Naive B cell (primary cell): Measurements from ENCODE around the gene RSPO3. TPM values are rescaled to one million over a fixed set of nuclear protein-coding genes. Genes with fewer than 3 reads are reported as not detected.

ENCODE experiments used
- ATAC-seq, 2 donors: fragments of 150-1000 bp; cut with Tn5 transposase; 2 replicates each; pipeline ENCODE4 v1.10.0; 2021; ENCODE audit warnings: low read depth in 2 of 2, mild to moderate bottlenecking in 2 of 2, moderate library complexity in 2 of 2
- DNase-seq: peaks from one replicate; pipeline ENCODE4 v3.0.0; 2022
- H3K27ac Mint-ChIP-seq, 6 donors: one replicate each; pipeline ENCODE4 v1.8.0; 2020 to 2022; ENCODE audit warnings: mild to moderate bottlenecking in 6 of 6, mixed read lengths in 6 of 6, moderate library complexity in 5 of 6, inconsistent platforms in 2 of 6
- H3K27me3 Mint-ChIP-seq, 3 donors: one replicate each; pipeline ENCODE4 v1.8.0; 2021 to 2022; ENCODE audit warnings: mixed read lengths in 3 of 3, mild to moderate bottlenecking in 1 of 3
- H3K36me3 Mint-ChIP-seq, 2 donors: one replicate each; pipeline ENCODE4 v1.8.0; 2020 to 2022; ENCODE audit warnings: mixed read lengths in 2 of 2, inconsistent platforms in 1 of 2, mild to moderate bottlenecking in 1 of 2
- H3K4me1 Mint-ChIP-seq, 3 donors: one replicate each; pipeline ENCODE4 v1.8.0; 2020 to 2022; ENCODE audit warnings: mixed read lengths in 3 of 3, inconsistent platforms in 1 of 3, mild to moderate bottlenecking in 1 of 3, moderate library complexity in 1 of 3
- H3K4me3 Mint-ChIP-seq, 8 donors: one replicate each; pipeline ENCODE4 v1.8.0; 2020 to 2022; ENCODE audit warnings: mild to moderate bottlenecking in 8 of 8, mixed read lengths in 8 of 8, moderate library complexity in 8 of 8, inconsistent platforms in 2 of 8
- H3K9me3 Mint-ChIP-seq, 7 donors: one replicate each; pipeline ENCODE4 v1.8.0; 2020 to 2022; ENCODE audit warnings: mixed read lengths in 7 of 7, mild to moderate bottlenecking in 5 of 7, inconsistent platforms in 2 of 7, moderate library complexity in 1 of 7
- polyA plus RNA-seq, 6 donors: library from polyadenylated mRNA; unstranded; fragments of 300-500 nt; fragmentation: Illumina TruSeq; gene quantifications; one replicate each; pipeline ENCODE4 v1.2.3, GENCODE V29; 2021; ENCODE audit warnings: low read depth in 6 of 6

Gene RSPO3
- polyA plus RNA-seq, 6 donors from 2014 or later = not detected

DNA sequence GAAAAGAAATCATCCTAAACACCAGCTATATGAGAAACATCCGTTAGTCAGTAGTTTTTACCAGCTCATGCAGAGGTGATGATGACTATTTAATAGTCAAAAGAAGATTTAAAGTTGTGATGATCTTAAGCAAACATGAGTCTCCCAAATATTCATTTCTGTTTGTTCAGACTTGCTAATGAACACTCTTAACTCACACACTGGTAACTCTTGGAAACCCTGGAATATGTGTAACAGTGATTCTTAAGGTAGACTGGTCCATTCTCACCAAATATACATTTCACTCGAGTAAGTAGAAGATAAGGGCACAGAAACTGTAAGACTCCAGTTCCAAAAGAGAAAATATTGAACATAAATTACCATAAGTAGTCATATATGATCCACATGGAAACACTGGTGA, 29.1 kb downstream of the RSPO3 start:
- Mint-ChIP-seq H3K9me3 (no peaks in the 10 kb centered on the region), H3K36me3 (no peaks in the 10 kb centered on the region), H3K27ac (no peak overlapping the region), H3K4me3 (no peak overlapping the region), H3K27me3 (peaks cover 12 to 16% (median 14%) of the 10 kb centered on the region in 3 donors), H3K4me1 (no peaks in the 10 kb centered on the region)
- ATAC-seq = no peak
- no peak for DNase-seq

DNA sequence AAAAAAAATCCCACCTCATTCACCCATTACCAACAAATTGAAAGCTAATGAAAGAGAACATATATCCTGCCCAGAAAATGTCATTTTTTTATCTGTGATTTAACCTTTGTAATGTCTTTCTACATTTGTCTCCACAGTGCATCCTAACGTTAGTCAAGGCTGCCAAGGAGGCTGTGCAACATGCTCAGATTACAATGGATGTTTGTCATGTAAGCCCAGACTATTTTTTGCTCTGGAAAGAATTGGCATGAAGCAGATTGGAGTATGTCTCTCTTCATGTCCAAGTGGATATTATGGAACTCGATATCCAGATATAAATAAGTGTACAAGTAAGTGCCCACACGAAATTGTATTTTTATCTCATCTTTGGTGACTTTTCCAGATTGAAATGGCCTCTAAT, 30.0 kb downstream of the RSPO3 start:
- Mint-ChIP-seq H3K9me3 (no peaks in the 10 kb centered on the region), H3K4me1 (no peaks in the 10 kb centered on the region), H3K27me3 (peaks cover 12 to 21% (median 14%) of the 10 kb centered on the region in 3 donors), H3K27ac (no peak overlapping the region), H3K36me3 (no peaks in the 10 kb centered on the region), H3K4me3 (no peak overlapping the region)
- ATAC-seq (no peak), DNase-seq (no peak)

DNA sequence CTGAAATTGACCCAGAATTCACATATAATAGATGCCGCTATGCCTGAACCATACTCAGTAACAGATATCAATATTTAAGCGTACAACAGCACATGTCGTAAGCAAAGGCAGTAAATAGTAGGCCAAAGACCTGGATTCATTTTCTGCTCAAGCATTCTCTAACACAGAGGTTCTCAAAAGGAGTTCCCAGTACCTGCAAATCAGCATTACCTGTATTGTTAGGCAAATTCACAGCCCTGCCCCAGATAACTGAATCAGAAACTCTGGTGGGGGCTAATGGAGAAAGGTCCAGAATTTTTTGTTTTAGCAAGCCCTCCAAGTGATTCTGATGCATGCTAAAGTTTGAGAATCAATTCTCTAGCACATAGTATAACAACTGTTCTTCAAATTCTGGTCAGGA, 36.0 kb downstream of the RSPO3 start:
- Mint-ChIP-seq H3K27ac (no peak overlapping the region), H3K36me3 (no peaks in the 10 kb centered on the region), H3K27me3 (peaks cover 0 to 16% (median under 1%) of the 10 kb centered on the region in 3 donors), H3K4me3 (no peak overlapping the region), H3K4me1 (no peaks in the 10 kb centered on the region), H3K9me3 (no peaks in the 10 kb centered on the region)
- DNase-seq (no peak), ATAC-seq (no peak)

DNA sequence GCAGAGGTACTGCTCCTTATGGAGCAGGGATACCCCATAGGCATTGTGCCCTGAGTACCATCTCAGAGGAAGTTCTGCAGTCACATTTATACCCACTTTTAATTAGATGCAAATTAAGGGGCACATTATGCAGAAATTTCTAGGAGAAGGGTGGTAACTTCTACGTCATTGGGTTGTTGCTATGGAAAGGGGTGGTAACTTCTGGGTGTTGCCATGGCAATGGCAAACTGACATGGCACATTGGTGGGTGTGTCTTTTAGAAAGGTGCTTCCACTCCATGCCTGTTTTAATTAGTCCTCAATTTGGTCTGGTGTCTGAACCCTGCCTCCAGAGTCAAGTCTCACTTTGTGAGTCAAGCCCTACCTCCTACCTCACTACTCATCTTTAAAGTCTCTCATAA, 42.0 kb downstream of the RSPO3 start:
- Mint-ChIP-seq H3K36me3 (no peaks in the 10 kb centered on the region), H3K4me1 (no peaks in the 10 kb centered on the region), H3K9me3 (no peaks in the 10 kb centered on the region), H3K4me3 (no peak overlapping the region), H3K27me3 (peaks cover 7 to 16% (median 10%) of the 10 kb centered on the region in 3 donors), H3K27ac (no peak overlapping the region)
- DNase-seq (no peak), ATAC-seq (no peak)

DNA sequence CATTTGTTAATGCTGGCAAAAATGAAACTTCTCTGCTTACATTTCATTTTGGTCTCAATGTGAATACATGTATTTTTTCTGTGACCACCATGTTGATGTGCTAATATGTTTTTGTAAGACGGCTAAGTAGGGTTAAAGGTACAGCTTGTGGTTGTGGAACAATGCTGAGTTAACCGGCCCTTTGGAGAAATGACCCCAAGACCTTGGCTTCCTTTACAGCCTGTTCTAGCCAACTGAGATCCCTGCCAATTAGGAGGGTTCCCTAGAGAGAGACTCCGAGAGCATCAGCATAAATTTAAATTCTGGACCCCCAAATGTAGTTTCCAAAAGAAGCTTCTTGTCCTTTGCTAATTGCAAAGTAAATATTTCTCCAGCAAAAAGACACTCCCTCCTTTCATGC, 44.4 kb downstream of the RSPO3 start:
- ATAC-seq (no peak), DNase-seq (no peak)
- no peak overlapping the region for H3K27ac Mint-ChIP-seq
- H3K27me3 Mint-ChIP-seq = peaks cover 10 to 20% (median 14%) of the 10 kb centered on the region in 3 donors
- H3K9me3 Mint-ChIP-seq = peaks cover 0 to 3% (median 0%) of the 10 kb centered on the region in 7 donors
- no peak overlapping the region for H3K4me3 Mint-ChIP-seq
- H3K36me3 Mint-ChIP-seq = no peaks in the 10 kb centered on the region
- no peaks in the 10 kb centered on the region for H3K4me1 Mint-ChIP-seq

DNA sequence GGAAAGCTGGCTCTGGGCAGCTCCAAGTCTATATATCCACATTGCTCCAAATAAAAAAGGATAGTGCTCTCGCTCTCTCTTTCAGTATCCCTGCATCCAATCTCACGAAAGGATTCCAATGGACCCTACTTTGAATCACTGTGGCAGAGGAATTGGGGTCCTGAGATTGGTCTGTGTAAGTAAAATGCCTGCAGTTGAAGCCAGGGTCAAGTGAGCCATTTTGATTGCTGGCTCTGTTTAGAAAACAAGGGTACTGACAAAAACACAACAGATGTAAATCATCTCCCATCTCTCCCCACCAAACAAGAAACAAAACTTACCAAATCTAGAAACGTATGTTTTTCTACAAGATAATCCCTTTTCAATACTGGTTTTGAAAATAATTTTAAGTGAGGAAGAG, 45.6 kb downstream of the RSPO3 start:
- Mint-ChIP-seq H3K9me3 (peaks cover 0 to 10% (median 3%) of the 10 kb centered on the region in 7 donors), H3K4me1 (no peaks in the 10 kb centered on the region), H3K4me3 (no peak overlapping the region), H3K27ac (no peak overlapping the region), H3K36me3 (no peaks in the 10 kb centered on the region), H3K27me3 (peaks cover 10 to 18% (median 14%) of the 10 kb centered on the region in 3 donors)
- no peak for ATAC-seq
- DNase-seq = no peak

DNA sequence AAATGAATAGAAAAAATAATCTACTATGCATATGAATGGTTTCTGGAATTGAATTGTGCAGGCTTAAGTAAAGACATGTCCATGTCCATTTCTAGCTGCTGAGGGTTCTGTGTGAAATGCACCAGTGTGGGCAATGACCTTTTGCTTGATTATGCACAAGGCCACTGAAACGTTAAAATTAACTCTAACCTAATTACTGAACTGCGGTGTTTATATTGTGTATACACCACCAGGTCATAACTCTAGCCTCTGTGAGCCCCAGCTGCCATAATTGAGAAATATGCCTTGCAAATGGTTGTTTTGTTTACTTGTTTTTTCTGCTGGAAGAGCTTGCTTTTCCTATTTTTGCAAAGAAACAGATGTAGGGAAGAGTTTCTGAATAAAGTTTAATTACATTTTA, 46.1 kb downstream of the RSPO3 start:
- Mint-ChIP-seq H3K27me3 (peaks cover 10 to 21% (median 14%) of the 10 kb centered on the region in 3 donors), H3K27ac (no peak overlapping the region), H3K36me3 (no peaks in the 10 kb centered on the region), H3K4me1 (no peaks in the 10 kb centered on the region), H3K9me3 (peaks cover 0 to 15% (median 3%) of the 10 kb centered on the region in 7 donors), H3K4me3 (no peak overlapping the region)
- DNase-seq = no peak
- ATAC-seq = no peak

DNA sequence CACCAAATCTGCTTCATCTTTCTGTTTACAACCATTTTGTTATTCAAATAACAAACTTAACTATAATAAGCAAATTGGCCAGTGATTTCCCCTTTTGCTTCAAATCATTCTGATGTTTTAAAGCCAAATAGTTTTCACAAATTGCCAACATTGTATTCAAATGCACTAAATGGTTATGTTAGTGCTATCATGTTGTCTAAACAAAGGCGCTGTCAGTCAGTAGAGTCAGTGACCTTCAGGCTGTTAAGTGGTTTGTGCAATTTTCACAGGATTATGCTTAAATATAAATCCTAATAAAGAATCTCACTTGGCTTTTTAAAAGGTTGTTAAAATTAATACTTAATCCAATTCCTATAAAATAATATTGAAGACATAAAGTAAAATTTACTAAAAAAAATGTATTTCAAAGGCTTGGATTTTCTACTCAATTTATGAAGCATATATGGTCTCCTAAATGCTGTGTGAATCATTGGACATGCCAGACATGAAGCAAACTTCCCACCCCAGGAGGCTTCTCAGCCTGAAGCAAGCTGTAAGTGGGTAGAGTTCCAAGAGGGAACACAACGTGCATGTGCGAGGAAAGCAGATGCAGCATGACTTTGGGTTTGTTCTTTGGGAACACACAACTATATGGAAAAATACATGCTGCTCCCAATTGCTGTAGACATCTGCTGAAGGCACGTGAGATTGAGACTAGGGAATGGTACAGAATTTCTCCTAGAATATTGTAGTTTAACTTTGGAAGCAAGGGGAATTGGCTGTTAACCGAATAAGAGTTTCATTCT, 54.9 kb downstream of the RSPO3 start:
- Mint-ChIP-seq H3K4me1 (no peaks in the 10 kb centered on the region), H3K4me3 (no peak overlapping the region), H3K27me3 (peaks cover 0 to 21% (median 0%) of the 10 kb centered on the region in 3 donors), H3K36me3 (no peaks in the 10 kb centered on the region), H3K9me3 (peaks cover 0 to 8% (median 2%) of the 10 kb centered on the region in 7 donors), H3K27ac (no peak overlapping the region)
- DNase-seq (no peak), ATAC-seq (no peak)

DNA sequence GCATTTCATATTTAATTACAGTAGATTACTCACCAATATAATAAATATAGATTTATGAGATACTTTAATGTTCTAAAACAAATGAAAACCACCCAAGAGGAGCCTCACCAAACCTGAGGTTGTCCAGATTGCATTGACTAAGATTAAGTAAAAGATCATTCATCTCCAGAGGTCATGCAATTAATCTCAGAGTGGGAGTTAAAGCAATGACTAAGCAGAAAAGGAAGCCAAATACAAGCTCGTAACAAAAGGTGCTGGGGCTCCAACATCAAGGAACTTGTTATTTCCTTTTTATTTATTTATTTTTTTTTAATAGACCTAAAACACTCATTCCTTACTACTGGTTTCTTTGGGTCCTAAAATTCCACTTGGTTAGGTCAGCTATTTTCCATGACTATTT, 57.7 kb downstream of the RSPO3 start:
- ATAC-seq (no peak), DNase-seq (no peak)
- Mint-ChIP-seq H3K27ac (no peak overlapping the region), H3K9me3 (no peaks in the 10 kb centered on the region), H3K4me3 (no peak overlapping the region), H3K36me3 (no peaks in the 10 kb centered on the region), H3K27me3 (peaks cover 7 to 21% (median 12%) of the 10 kb centered on the region in 3 donors), H3K4me1 (no peaks in the 10 kb centered on the region)

DNA sequence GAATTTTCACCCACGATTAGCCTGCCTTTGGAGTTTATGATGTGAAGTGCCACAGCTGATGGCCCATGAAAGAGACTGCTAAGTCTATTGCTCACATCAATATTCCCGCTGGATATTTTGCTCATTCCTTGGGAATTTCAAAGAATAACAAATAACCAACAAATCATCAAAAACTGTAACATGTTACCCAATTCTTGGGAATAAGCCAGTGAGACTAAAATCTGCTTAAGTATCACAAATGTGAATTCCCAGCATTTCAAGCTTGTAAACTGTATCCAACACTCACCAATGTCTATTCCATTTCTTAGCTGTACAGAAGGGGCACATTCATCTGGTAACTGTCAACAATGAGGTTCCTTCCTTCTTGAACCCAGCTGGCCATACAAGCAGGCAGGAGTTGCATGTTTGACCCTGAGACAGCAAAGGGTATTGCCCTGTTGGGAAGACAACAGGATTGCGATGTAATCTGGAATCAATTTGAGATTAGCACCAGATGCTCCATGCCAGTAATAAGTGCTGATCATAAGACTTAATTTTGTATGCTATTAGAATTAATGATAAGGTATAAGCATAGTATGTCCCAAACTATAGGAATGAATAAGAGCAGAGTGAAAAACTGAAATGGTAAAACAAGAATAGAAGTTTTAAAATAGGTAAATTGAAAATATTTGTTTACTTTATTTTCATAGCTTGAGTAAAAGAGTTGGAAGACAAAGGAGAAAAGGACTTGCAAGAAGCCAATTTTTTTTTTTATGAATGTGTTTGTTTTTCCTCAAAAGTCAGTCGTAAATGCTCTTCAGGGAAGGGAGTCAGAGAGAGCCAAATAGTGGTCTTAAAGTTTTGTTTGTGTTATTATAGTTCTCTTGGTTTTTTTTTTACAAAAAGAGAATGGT, 58.8 kb downstream of the RSPO3 start:
- no peaks in the 10 kb centered on the region for H3K4me1 Mint-ChIP-seq
- H3K27me3 Mint-ChIP-seq = peaks cover 12 to 22% (median 13%) of the 10 kb centered on the region in 3 donors
- DNase-seq = no peak
- no peaks in the 10 kb centered on the region for H3K36me3 Mint-ChIP-seq
- peaks cover 0 to 4% (median 0%) of the 10 kb centered on the region in 7 donors for H3K9me3 Mint-ChIP-seq
- no peak overlapping the region for H3K27ac Mint-ChIP-seq
- no peak overlapping the region for H3K4me3 Mint-ChIP-seq
- ATAC-seq = no peak

DNA sequence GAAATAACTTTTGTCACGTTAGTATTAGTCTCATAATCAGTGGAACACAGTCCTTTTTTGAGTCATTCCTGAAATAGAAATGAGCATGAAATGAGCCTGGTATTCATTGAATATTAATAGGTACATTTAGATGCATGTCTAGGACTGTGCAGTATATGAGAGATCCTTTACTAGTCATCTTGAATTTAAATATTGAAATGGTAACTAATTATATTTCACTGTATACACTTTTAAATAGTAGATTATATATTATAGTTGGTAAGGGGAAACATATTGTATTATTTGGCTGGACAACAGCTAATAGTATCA, 59.4 kb downstream of the RSPO3 start:
- H3K9me3 Mint-ChIP-seq = peaks cover 0 to 4% (median 0%) of the 10 kb centered on the region in 7 donors

DNA sequence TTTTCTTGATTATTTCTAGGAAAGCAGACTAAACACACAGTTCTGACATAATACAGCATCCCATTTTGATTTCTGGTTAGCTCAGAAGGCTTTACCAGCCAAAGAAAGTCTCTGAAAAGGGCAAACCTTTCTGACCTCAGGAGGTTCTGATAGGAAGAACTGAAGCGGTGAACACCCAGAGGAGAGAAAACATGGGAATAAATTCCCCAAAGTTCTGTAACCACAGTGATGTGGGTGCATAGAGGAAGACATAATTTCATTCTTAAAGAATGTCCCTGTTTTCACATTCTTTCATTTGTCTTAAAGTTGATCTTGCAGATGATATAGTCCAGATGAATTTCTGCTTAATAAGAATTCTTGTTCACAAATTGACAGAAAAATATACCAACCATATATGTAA, 60.3 kb downstream of the RSPO3 start:
- Mint-ChIP-seq H3K27ac (no peak overlapping the region), H3K4me1 (no peaks in the 10 kb centered on the region), H3K27me3 (peaks cover 25 to 26% (median 26%) of the 10 kb centered on the region in 3 donors), H3K9me3 (peaks cover 0 to 4% (median 0%) of the 10 kb centered on the region in 7 donors), H3K4me3 (no peak overlapping the region), H3K36me3 (no peaks in the 10 kb centered on the region)
- ATAC-seq = no peak
- no peak for DNase-seq

More for the DNA sequence above, 59.4 kb downstream of the RSPO3 start:
- no peak overlapping the region for H3K4me3 Mint-ChIP-seq
- no peak overlapping the region for H3K27ac Mint-ChIP-seq
- ATAC-seq = no peak
- H3K4me1 Mint-ChIP-seq = no peaks in the 10 kb centered on the region
- DNase-seq = no peak
- H3K36me3 Mint-ChIP-seq = no peaks in the 10 kb centered on the region
- H3K27me3 Mint-ChIP-seq = peaks cover 17 to 22% (median 18%) of the 10 kb centered on the region in 3 donors

DNA sequence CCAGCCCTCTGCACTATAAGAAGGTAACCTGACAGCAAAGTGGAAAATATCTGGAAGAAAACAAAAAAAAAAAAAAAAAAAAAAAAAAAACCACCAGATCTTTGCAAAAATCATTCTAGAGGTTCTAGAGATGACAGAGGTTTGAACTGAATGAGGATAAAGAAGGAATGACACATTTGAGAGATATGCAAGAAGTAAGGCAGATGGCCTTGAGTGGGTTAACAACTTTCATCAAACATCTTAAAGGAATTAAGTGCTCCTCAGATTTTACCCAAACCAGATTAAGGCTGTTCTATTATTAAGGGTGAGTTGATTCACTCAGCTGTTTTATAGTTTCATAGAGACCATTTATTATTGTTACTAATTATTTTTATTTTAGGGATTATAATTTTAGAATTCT, 62.0 kb downstream of the RSPO3 start:
- no peak for ATAC-seq
- no peak for DNase-seq
- Mint-ChIP-seq H3K27ac (no peak overlapping the region), H3K27me3 (peaks cover 25 to 35% (median 28%) of the 10 kb centered on the region in 3 donors), H3K4me3 (no peak overlapping the region), H3K4me1 (no peaks in the 10 kb centered on the region), H3K9me3 (peaks cover 0 to 4% (median 0%) of the 10 kb centered on the region in 7 donors), H3K36me3 (no peaks in the 10 kb centered on the region)

DNA sequence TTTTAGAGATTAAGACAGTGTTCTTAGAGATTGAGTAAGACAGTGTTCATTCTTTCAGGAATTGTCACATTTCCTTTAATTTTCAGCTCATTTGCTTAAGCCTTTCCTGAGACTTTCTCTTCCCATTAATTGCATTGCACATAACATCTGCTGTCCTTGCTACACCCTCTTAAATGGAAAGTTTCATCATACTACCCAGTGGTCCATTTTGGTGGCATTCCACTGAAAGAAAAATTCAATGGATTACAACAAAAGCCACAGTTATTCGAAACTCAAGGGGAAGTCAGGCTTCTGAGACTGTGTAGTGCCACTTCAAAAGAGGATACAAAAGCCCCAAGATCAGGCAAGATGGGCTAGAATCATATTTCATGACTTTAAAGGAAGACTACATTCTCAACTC, 64.0 kb downstream of the RSPO3 start:
- Mint-ChIP-seq H3K27ac (no peak overlapping the region), H3K4me3 (no peak overlapping the region), H3K9me3 (peaks cover 0 to 4% (median 0%) of the 10 kb centered on the region in 7 donors), H3K27me3 (peaks cover 25 to 35% (median 28%) of the 10 kb centered on the region in 3 donors), H3K4me1 (no peaks in the 10 kb centered on the region), H3K36me3 (no peaks in the 10 kb centered on the region)
- DNase-seq (no peak), ATAC-seq (no peak)
